CD4-positive, alpha-beta T cell treated with Interleukin-6 for 4 hours (primary cell): ENCODE results near the gene CYP11A1.
A peak's percentile ranks its signal among the peaks of the same experiment; 100 is the strongest.

Experiments used
- DNase-seq: peaks from one replicate; pipeline ENCODE4 v3.0.0-alpha.2; 2020; ENCODE audit warnings: mixed read lengths

Gene CYP11A1

GRCh38 chr15:74387621-74388362 lies 20.3 kb upstream of the CYP11A1 start:
- DNase-seq = no peak

GRCh38 chr15:74387141-74387541 lies 19.7 kb upstream of the CYP11A1 start:
- no peak for DNase-seq

GRCh38 chr15:74386496-74387140 lies 19.2 kb upstream of the CYP11A1 start:
- no peak for DNase-seq

GRCh38 chr15:74385733-74386132 lies 18.3 kb upstream of the CYP11A1 start:
- DNase-seq = no peak

GRCh38 chr15:74384881-74385643 lies 17.6 kb upstream of the CYP11A1 start:
- DNase-seq = peak; percentile 45

- DNase-seq = no peak
These were observed 17.1 kb upstream of the CYP11A1 start for GRCh38 chr15:74384566-74384880.

- DNase-seq = peak; percentile 69
These were observed 16.5 kb upstream of the CYP11A1 start for GRCh38 chr15:74383695-74384565.

- no peak for DNase-seq
These were observed 15.8 kb upstream of the CYP11A1 start for GRCh38 chr15:74383286-74383685.

- DNase-seq = peak; percentile 85
These were observed 14.8 kb upstream of the CYP11A1 start for GRCh38 chr15:74382004-74382816.

- DNase-seq = no peak
These were observed 14.0 kb upstream of the CYP11A1 start for GRCh38 chr15:74381481-74381880.

GRCh38 chr15:74381190-74381453 lies 13.7 kb upstream of the CYP11A1 start:
- DNase-seq = no peak

- no peak for DNase-seq
These were observed 13.1 kb upstream of the CYP11A1 start for GRCh38 chr15:74380361-74381189.

- DNase-seq = peak; percentile 32
These were observed 11.4 kb upstream of the CYP11A1 start for GRCh38 chr15:74378848-74379247.

GRCh38 chr15:74377831-74378766 lies 10.7 kb upstream of the CYP11A1 start:
- no peak for DNase-seq

GRCh38 chr15:74376825-74377581 lies 9.6 kb upstream of the CYP11A1 start:
- no peak for DNase-seq

GRCh38 chr15:74376226-74376625 lies 8.8 kb upstream of the CYP11A1 start:
- DNase-seq = no peak

GRCh38 chr15:74375303-74375693 lies 7.9 kb upstream of the CYP11A1 start:
- DNase-seq = peak; percentile 87

- DNase-seq = no peak
These were observed 7.3 kb upstream of the CYP11A1 start for GRCh38 chr15:74374648-74375302.
